Smooth muscle cell (in vitro differentiated cells): ENCODE measurements around the gene CFAP43. TPM values are rescaled to one million over a fixed set of nuclear protein-coding genes. Genes with fewer than 3 reads are reported as not detected.

Experiments used
- DNase-seq: peaks from one replicate; lab custom pipeline; 2025; ENCODE audit not compliant: unreplicated experiment; lab: John Stamatoyannopoulos, UW
- H2AFZ ChIP-seq: fragments of 200-600 bp; sonication (generic); 2 replicates; pipeline ENCODE4 v1.6.0; 2016; ENCODE audit warnings: antibody characterized with exemption, low read depth, mild to moderate bottlenecking
- H3F3A ChIP-seq: fragments of 200-600 bp; sonication (generic); 2 replicates; pipeline ENCODE4 v1.6.0; 2017; ENCODE audit warnings: antibody characterized with exemption, low read depth
- H3K27ac ChIP-seq: fragments of 200-600 bp; sonication (generic); 2 replicates; pipeline ENCODE4 v1.5.1; 2016; ENCODE audit warnings: low read depth, mild to moderate bottlenecking
- H3K27me3 ChIP-seq: fragments of 200-600 bp; sonication (generic); 2 replicates; pipeline ENCODE4 v1.6.1; 2016; ENCODE audit warnings: low read depth, mild to moderate bottlenecking
- H3K36me3 ChIP-seq: fragments of 200-600 bp; sonication (generic); 2 replicates; pipeline ENCODE4 v1.5.1; 2016; ENCODE audit warnings: low read depth
- H3K4me1 ChIP-seq: fragments of 200-600 bp; sonication (generic); 2 replicates; pipeline ENCODE4 v1.5.1; 2016; ENCODE audit warnings: low read depth
- H3K4me2 ChIP-seq: fragments of 200-600 bp; sonication (generic); 2 replicates; pipeline ENCODE4 v1.6.0; 2016; ENCODE audit warnings: mild to moderate bottlenecking
- H3K4me3 ChIP-seq: fragments of 200-600 bp; sonication (generic); 2 replicates; pipeline ENCODE4 v1.5.1; 2016; ENCODE audit warnings: mild to moderate bottlenecking
- H3K79me2 ChIP-seq: fragments of 200-600 bp; sonication (generic); 2 replicates; pipeline ENCODE4 v1.6.0; 2016; ENCODE audit warnings: low read depth, mild to moderate bottlenecking
- H3K9ac ChIP-seq: fragments of 200-600 bp; sonication (generic); 2 replicates; pipeline ENCODE4 v1.6.0; 2016; ENCODE audit warnings: low read depth
- H3K9me3 ChIP-seq: fragments of 200-600 bp; sonication (generic); replicated peaks from 2 replicates; pipeline ENCODE4 v1.5.1; 2016; ENCODE audit warnings: low read depth
- H4K20me1 ChIP-seq: fragments of 200-600 bp; sonication (generic); 2 replicates; pipeline ENCODE4 v1.6.0; 2016; ENCODE audit warnings: low read depth
- WGBS: methylation state at CpG from one replicate; pipeline ENCODE4 v1.1.7; 2016; ENCODE audit warnings: low lambda C conversion rate; 5-methylcytosine and 5-hydroxymethylcytosine counted together
- polyA plus RNA-seq: library from polyadenylated mRNA; unstranded; fragments of >200 nt; fragmentation: Nextera tagmentation; extraction: Ambion mirVana; gene quantifications from 2 replicates; pipeline ENCODE4 v1.2.1, GENCODE V29; 2016
- total RNA-seq: library from RNA; depleted of rRNA; stranded (reverse); fragments of >200 nt; gene quantifications from 2 replicates; pipeline ENCODE4 v1.2.3, GENCODE V29; 2014
- TF ChIP-seq, protein P1 (sequence below): fragments of 200-600 bp; sonication (generic); IDR thresholded peaks from 2 replicates; pipeline ENCODE4 v1.5.1; 2017; ENCODE audit warnings: borderline replicate concordance, mild to moderate bottlenecking, antibody characterized with exemption; ENCODE audit not compliant: insufficient read depth, poor library complexity, severe bottlenecking

The CFAP43 gene
- 0.04 and 0.49 TPM in 2 replicates for total RNA-seq
- polyA plus RNA-seq, result 0.50 and 0.63 TPM in 2 replicates

DNA sequence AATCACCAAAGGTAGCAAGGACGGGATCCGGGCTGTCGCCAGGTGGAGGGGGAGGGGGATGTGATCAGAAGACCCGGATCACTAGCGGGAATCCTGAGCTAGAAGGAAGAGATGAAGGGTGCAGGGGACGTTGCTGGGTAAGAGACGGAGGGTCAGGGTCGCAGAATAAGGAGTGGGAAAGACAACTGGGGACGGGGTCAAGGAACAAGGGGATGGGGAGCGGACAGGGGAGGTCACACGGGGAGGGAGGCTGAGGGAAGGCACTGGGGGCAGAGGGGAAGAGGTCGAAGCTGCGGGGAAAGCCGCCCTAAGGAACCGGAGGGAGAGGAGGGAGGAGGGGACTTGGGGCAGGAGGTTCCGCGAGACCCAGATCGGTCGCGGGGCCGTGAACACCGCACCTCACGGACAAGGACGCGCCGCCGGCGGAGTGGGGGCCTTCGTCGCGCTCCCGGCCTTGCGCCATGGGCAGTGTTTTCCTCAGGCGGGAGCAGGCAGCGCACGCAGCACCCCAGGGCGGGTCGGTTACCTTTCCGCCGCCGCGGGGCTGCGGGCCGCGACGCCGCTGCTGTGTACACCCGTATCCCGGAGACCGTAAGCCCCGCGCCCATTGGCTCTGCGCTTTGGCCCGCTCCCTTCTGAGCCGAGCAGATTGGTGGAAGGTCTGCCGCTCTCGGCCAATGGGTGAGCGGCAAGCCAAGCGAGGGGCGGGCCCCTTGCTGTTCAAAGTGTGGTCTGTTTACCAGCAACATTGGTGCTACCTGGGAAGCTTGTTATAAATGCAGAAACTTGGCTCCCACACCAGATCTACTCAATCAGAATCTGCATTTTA is at the start of gene CFAP43:
CFAP43 (minus strand) TSS at position 581 of the 829 bp plus-strand sequence; CDS start at position 463, 118 bp downstream.
- WGBS, result 1% methylated on average over 47 of the region's 60 CpGs
- Histone ChIP-seq H3K79me2 (no peaks in the 10 kb centered on the region), H3K4me2 (peak within 1 kb of the TSS; percentile 98), H3F3A (no peaks in the 10 kb centered on the region), H4K20me1 (no peaks in the 10 kb centered on the region), H3K27me3 (no peaks in the 10 kb centered on the region), H3K4me3 (peak within 1 kb of the TSS; percentile 78), H3K4me1 (peaks cover 9% of the 10 kb centered on the region), H3K36me3 (no peaks in the 10 kb centered on the region), H3K27ac (peak within 1 kb of the TSS; percentile 24), H3K9me3 (no peaks in the 10 kb centered on the region), H3K9ac (peak within 1 kb of the TSS; percentile 96), H2AFZ (peak within 1 kb of the TSS; percentile 99)
- TF ChIP-seq, protein P1, sequence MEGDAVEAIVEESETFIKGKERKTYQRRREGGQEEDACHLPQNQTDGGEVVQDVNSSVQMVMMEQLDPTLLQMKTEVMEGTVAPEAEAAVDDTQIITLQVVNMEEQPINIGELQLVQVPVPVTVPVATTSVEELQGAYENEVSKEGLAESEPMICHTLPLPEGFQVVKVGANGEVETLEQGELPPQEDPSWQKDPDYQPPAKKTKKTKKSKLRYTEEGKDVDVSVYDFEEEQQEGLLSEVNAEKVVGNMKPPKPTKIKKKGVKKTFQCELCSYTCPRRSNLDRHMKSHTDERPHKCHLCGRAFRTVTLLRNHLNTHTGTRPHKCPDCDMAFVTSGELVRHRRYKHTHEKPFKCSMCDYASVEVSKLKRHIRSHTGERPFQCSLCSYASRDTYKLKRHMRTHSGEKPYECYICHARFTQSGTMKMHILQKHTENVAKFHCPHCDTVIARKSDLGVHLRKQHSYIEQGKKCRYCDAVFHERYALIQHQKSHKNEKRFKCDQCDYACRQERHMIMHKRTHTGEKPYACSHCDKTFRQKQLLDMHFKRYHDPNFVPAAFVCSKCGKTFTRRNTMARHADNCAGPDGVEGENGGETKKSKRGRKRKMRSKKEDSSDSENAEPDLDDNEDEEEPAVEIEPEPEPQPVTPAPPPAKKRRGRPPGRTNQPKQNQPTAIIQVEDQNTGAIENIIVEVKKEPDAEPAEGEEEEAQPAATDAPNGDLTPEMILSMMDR, result no peak
- peak; percentile 78 for DNase-seq

DNA sequence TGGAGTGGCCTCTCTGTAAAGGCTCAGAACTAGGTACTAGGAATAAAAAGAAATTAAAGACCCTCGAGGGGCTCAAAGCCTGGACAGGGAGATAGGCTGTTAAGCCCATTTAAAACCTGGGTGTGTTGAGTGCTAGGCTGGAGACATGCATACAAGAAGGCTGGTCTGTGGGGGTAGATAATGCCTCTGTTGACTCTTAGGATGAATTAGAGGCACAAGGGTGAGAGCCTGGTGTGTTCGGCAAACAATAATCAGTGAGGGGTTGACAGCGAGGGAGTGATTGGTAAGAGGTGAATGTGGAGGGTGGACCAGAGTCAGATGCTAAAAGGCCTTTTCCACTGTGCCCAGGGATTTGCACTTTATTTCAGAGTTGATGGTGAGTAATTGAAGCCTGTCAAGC is 49.5 kb upstream of the CFAP43 start:
- Histone ChIP-seq H3K4me1 (no peaks in the 10 kb centered on the region), H3K9ac (no peak overlapping the region), H3F3A (no peaks in the 10 kb centered on the region), H3K27ac (no peak overlapping the region), H3K36me3 (no peaks in the 10 kb centered on the region), H3K9me3 (no peaks in the 10 kb centered on the region), H3K4me2 (no peak overlapping the region), H3K79me2 (no peaks in the 10 kb centered on the region), H2AFZ (no peak overlapping the region), H3K27me3 (no peaks in the 10 kb centered on the region), H4K20me1 (no peaks in the 10 kb centered on the region), H3K4me3 (no peak overlapping the region)
- no peak for DNase-seq
- TF ChIP-seq, protein P1, result no peak
- 83% methylated on average over 3 of the region's 3 CpGs for WGBS

- H3K27me3 ChIP-seq, result no peaks in the 10 kb centered on the region
Measured at GRCh38 chr10:104279550-104280259, 47.5 kb upstream of the CFAP43 start.

More at GRCh38 chr10:104279550-104280259, 47.5 kb upstream of the CFAP43 start:
- DNase-seq, result no peak
- H3K79me2 ChIP-seq, result no peaks in the 10 kb centered on the region
- no peak overlapping the region for H2AFZ ChIP-seq
- no peaks in the 10 kb centered on the region for H3K4me1 ChIP-seq
- TF ChIP-seq, protein P1, result no peak
- no peaks in the 10 kb centered on the region for H4K20me1 ChIP-seq
- H3K36me3 ChIP-seq, result no peaks in the 10 kb centered on the region
- H3K4me3 ChIP-seq, result no peak overlapping the region
- no peak overlapping the region for H3K27ac ChIP-seq
- WGBS, result 99% methylated on average over 3 of the region's 3 CpGs
- H3K4me2 ChIP-seq, result no peak overlapping the region
- H3K9ac ChIP-seq, result no peak overlapping the region
- no peaks in the 10 kb centered on the region for H3F3A ChIP-seq
- no peaks in the 10 kb centered on the region for H3K9me3 ChIP-seq
